CD4-positive, CD25-positive, alpha-beta regulatory T cell (primary cell): ENCODE measurements around the gene LGR6. TPM values are rescaled to one million over a fixed set of nuclear protein-coding genes. Genes with fewer than 3 reads are reported as not detected.

Experiments
- ATAC-seq, 2 donors: fragments of 150-1000 bp; cut with Tn5 transposase; one replicate each; pipeline ENCODE4 v1.10.0; 2021; ENCODE audit warnings: low read depth in 2 of 2, moderate number of reproducible peaks in 2 of 2, moderate library complexity in 1 of 2
- DNase-seq, 3 donors: peaks; one replicate each; pipeline versions ENCODE4 v3.0.0 to v3.0.0-alpha.2; 2012 to 2022; ENCODE audit warnings: mixed read lengths in 1 of 3
- H3K27ac ChIP-seq: one replicate; pipeline ENCODE4 v1.7.0; 2013; ENCODE audit warnings: mild to moderate bottlenecking, low read length; ENCODE audit not compliant: insufficient read depth, poor library complexity, severe bottlenecking
- H3K27me3 ChIP-seq: one replicate; pipeline ENCODE4 v1.7.0; 2013; ENCODE audit warnings: low read length; ENCODE audit not compliant: control insufficient read depth, insufficient read depth
- H3K36me3 ChIP-seq: one replicate; pipeline ENCODE4 v1.7.0; 2013; ENCODE audit warnings: mild to moderate bottlenecking, low read length, moderate library complexity; ENCODE audit not compliant: control insufficient read depth, insufficient read depth
- H3K4me1 ChIP-seq: 2 replicates; pipeline ENCODE4 v1.7.0; 2013; ENCODE audit warnings: mild to moderate bottlenecking, low read length; ENCODE audit not compliant: insufficient read depth, control insufficient read depth, poor library complexity, severe bottlenecking
- H3K4me3 ChIP-seq: one replicate; pipeline ENCODE4 v1.7.0; 2013; ENCODE audit warnings: low read depth, mild to moderate bottlenecking, low read length, moderate library complexity
- H3K9me3 ChIP-seq, 2 experiments: 1 replicate in 1 of 2; 2 replicates in 1 of 2; pipeline ENCODE4 v1.7.0; 2013; ENCODE audit warnings: low read length in 2 of 2, mild to moderate bottlenecking in 1 of 2, moderate library complexity in 1 of 2; ENCODE audit not compliant: control insufficient read depth in 2 of 2
- H3K27ac Mint-ChIP-seq, 3 donors: one replicate each; pipeline ENCODE4 v1.8.0; 2020 to 2022; ENCODE audit warnings: mild to moderate bottlenecking in 3 of 3, mixed read lengths in 3 of 3, moderate library complexity in 2 of 3
- H3K27me3 Mint-ChIP-seq: one replicate; pipeline ENCODE4 v1.8.0; 2022; ENCODE audit warnings: mild to moderate bottlenecking, mixed read lengths
- H3K36me3 Mint-ChIP-seq: one replicate; pipeline ENCODE4 v1.8.0; 2020; ENCODE audit warnings: mixed read lengths
- H3K4me1 Mint-ChIP-seq, 4 donors: one replicate each; pipeline ENCODE4 v1.8.0; 2020 to 2022; ENCODE audit warnings: mixed read lengths in 4 of 4, mild to moderate bottlenecking in 1 of 4
- H3K4me3 Mint-ChIP-seq, 4 donors: one replicate each; pipeline ENCODE4 v1.8.0; 2020 to 2022; ENCODE audit warnings: mild to moderate bottlenecking in 4 of 4, mixed read lengths in 4 of 4, moderate library complexity in 3 of 4
- H3K9me3 Mint-ChIP-seq, 7 donors: one replicate each; pipeline ENCODE4 v1.8.0; 2020 to 2022; ENCODE audit warnings: mixed read lengths in 7 of 7, mild to moderate bottlenecking in 3 of 7, moderate library complexity in 2 of 7
- polyA plus RNA-seq, 4 donors: library from polyadenylated mRNA; unstranded; fragments of 300-500 nt; fragmentation: Illumina TruSeq; gene quantifications; one replicate each; pipeline ENCODE4 v1.2.3, GENCODE V29; 2021
- total RNA-seq: library from RNA; stranded (reverse); gene quantifications from one replicate; pipeline ENCODE4 v1.2.3, GENCODE V29; 2022

Gene LGR6
- total and polyA plus RNA-seq, 5 donors from 2014 or later = 0.16 to 0.87 (median 0.30) TPM

GRCh38 chr1:202208351-202208857 lies 14.8 kb downstream of the LGR6 start:
- Mint-ChIP-seq H3K27me3 (peaks cover 22% of the 10 kb centered on the region), H3K4me3 (no peak overlapping the region), H3K4me1 (no peaks in the 10 kb centered on the region), H3K36me3 (no peaks in the 10 kb centered on the region), H3K27ac (no peak overlapping the region), H3K9me3 (no peaks in the 10 kb centered on the region)
- Histone ChIP-seq H3K36me3 (no peaks in the 10 kb centered on the region), H3K27ac (no peak overlapping the region), H3K4me1 (no peaks in the 10 kb centered on the region), H3K9me3 (no peaks in the 10 kb centered on the region), H3K27me3 (peaks cover 21% of the 10 kb centered on the region), H3K4me3 (no peak overlapping the region)
- no peak for ATAC-seq
- DNase-seq = no peak

- DNase-seq (no peak), ATAC-seq (no peak)
- H3K9me3 Mint-ChIP-seq = no peaks in the 10 kb centered on the region
- H3K36me3 Mint-ChIP-seq = peaks cover 4% of the 10 kb centered on the region
- Histone ChIP-seq H3K27me3 (peaks cover 31% of the 10 kb centered on the region), H3K36me3 (no peaks in the 10 kb centered on the region), H3K27ac (no peak overlapping the region), H3K4me1 (no peaks in the 10 kb centered on the region), H3K4me3 (no peak overlapping the region), H3K9me3 (no peaks in the 10 kb centered on the region)
- H3K4me1 Mint-ChIP-seq = peaks cover 0 to 8% (median 3%) of the 10 kb centered on the region in 4 donors
- H3K27me3 Mint-ChIP-seq = peaks cover 37% of the 10 kb centered on the region
- H3K27ac Mint-ChIP-seq = no peak overlapping the region
- no peak overlapping the region for H3K4me3 Mint-ChIP-seq
These were observed 16.8 kb downstream of the LGR6 start for GRCh38 chr1:202210385-202210784.

- Mint-ChIP-seq H3K27ac (no peak overlapping the region), H3K27me3 (peaks cover 41% of the 10 kb centered on the region), H3K36me3 (peaks cover 4% of the 10 kb centered on the region), H3K4me1 (peaks cover 0 to 8% (median 3%) of the 10 kb centered on the region in 4 donors), H3K9me3 (peaks cover 0 to 2% (median 0%) of the 10 kb centered on the region in 7 donors), H3K4me3 (no peak overlapping the region)
- Histone ChIP-seq H3K27ac (no peak overlapping the region), H3K36me3 (no peaks in the 10 kb centered on the region), H3K27me3 (peaks cover 37% of the 10 kb centered on the region), H3K4me1 (no peaks in the 10 kb centered on the region), H3K4me3 (no peak overlapping the region), H3K9me3 (no peaks in the 10 kb centered on the region)
- ATAC-seq = no peak
- no peak for DNase-seq
These were observed 17.4 kb downstream of the LGR6 start for GRCh38 chr1:202210969-202211368.

- Histone ChIP-seq H3K4me1 (no peaks in the 10 kb centered on the region), H3K36me3 (no peaks in the 10 kb centered on the region), H3K9me3 (no peaks in the 10 kb centered on the region), H3K27me3 (peaks cover 39% of the 10 kb centered on the region), H3K4me3 (no peak overlapping the region), H3K27ac (no peak overlapping the region)
- DNase-seq (no peak), ATAC-seq (no peak)
- Mint-ChIP-seq H3K9me3 (peaks cover 0 to 2% (median 0%) of the 10 kb centered on the region in 7 donors), H3K27me3 (peaks cover 51% of the 10 kb centered on the region), H3K36me3 (peaks cover 4% of the 10 kb centered on the region), H3K4me1 (peaks cover 0 to 8% (median 3%) of the 10 kb centered on the region in 4 donors), H3K27ac (no peak overlapping the region), H3K4me3 (no peak overlapping the region)
These were observed 19.2 kb downstream of the LGR6 start for GRCh38 chr1:202212787-202213186.

GRCh38 chr1:202213361-202214088 lies 19.9 kb downstream of the LGR6 start:
- Mint-ChIP-seq H3K27ac (peak overlapping the region in 1 of 3 donors; percentile 50), H3K9me3 (peaks cover 0 to 2% (median 0%) of the 10 kb centered on the region in 7 donors), H3K36me3 (peaks cover 4% of the 10 kb centered on the region), H3K4me1 (peaks cover 0 to 8% (median 3%) of the 10 kb centered on the region in 4 donors), H3K4me3 (peak overlapping the region in 1 of 4 donors; percentile 47), H3K27me3 (peaks cover 57% of the 10 kb centered on the region)
- Histone ChIP-seq H3K9me3 (no peaks in the 10 kb centered on the region), H3K36me3 (no peaks in the 10 kb centered on the region), H3K4me1 (no peaks in the 10 kb centered on the region), H3K27me3 (peaks cover 39% of the 10 kb centered on the region), H3K27ac (no peak overlapping the region), H3K4me3 (no peak overlapping the region)
- DNase-seq = no peak
- ATAC-seq = peak in 1 of 2 donors; percentile 26

- peak overlapping the region in 1 of 4 donors; percentile 47 for H3K4me3 Mint-ChIP-seq
- Histone ChIP-seq H3K4me3 (no peak overlapping the region), H3K27me3 (peaks cover 39% of the 10 kb centered on the region), H3K36me3 (no peaks in the 10 kb centered on the region), H3K27ac (no peak overlapping the region), H3K4me1 (no peaks in the 10 kb centered on the region), H3K9me3 (no peaks in the 10 kb centered on the region)
- peaks cover 4% of the 10 kb centered on the region for H3K36me3 Mint-ChIP-seq
- no peak for ATAC-seq
- H3K27me3 Mint-ChIP-seq = peaks cover 64% of the 10 kb centered on the region
- peaks cover 0 to 8% (median 3%) of the 10 kb centered on the region in 4 donors for H3K4me1 Mint-ChIP-seq
- DNase-seq = no peak
- no peak overlapping the region for H3K27ac Mint-ChIP-seq
- H3K9me3 Mint-ChIP-seq = peaks cover 0 to 2% (median 0%) of the 10 kb centered on the region in 7 donors
These were observed 20.7 kb downstream of the LGR6 start for GRCh38 chr1:202214089-202214843.

GRCh38 chr1:202215472-202216130 lies 22.0 kb downstream of the LGR6 start:
- Histone ChIP-seq H3K27ac (no peak overlapping the region), H3K9me3 (no peaks in the 10 kb centered on the region), H3K4me3 (no peak overlapping the region), H3K4me1 (no peaks in the 10 kb centered on the region), H3K36me3 (no peaks in the 10 kb centered on the region), H3K27me3 (peaks cover 39% of the 10 kb centered on the region)
- Mint-ChIP-seq H3K27ac (no peak overlapping the region), H3K27me3 (peaks cover 69% of the 10 kb centered on the region), H3K9me3 (peaks cover 0 to 2% (median 0%) of the 10 kb centered on the region in 7 donors), H3K4me3 (no peak overlapping the region), H3K36me3 (peaks cover 4% of the 10 kb centered on the region), H3K4me1 (peaks cover 0 to 8% (median 3%) of the 10 kb centered on the region in 4 donors)
- no peak for ATAC-seq
- no peak for DNase-seq
